Upper lobe of right lung (tissue), 1 donor: ENCODE measurements around the gene BACH2. TPM values are rescaled to one million over a fixed set of nuclear protein-coding genes. Genes with fewer than 3 reads are reported as not detected.

Source experiments
- ATAC-seq: fragments of 200-7000 bp; cut with Tn5 transposase; one replicate; pipeline ENCODE4 v1.9.1; 2020; ENCODE audit warnings: mild to moderate bottlenecking, moderate library complexity
- DNase-seq: peaks from one replicate; pipeline ENCODE4 v3.0.0-alpha.2; 2020
- H3K27ac ChIP-seq: fragments of 200-600 bp; one replicate; pipeline ENCODE4 v1.8.0; 2022
- H3K27me3 ChIP-seq: fragments of 200-600 bp; one replicate; pipeline ENCODE4 v1.8.0; 2022; ENCODE audit warnings: mild to moderate bottlenecking
- H3K36me3 ChIP-seq: fragments of 200-600 bp; one replicate; pipeline ENCODE4 v1.8.0; 2022
- H3K4me1 ChIP-seq: fragments of 200-600 bp; one replicate; pipeline ENCODE4 v1.8.0; 2022
- H3K4me3 ChIP-seq: fragments of 200-600 bp; one replicate; pipeline ENCODE4 v1.8.0; 2022; ENCODE audit warnings: mild to moderate bottlenecking
- H3K9me3 ChIP-seq: fragments of 200-600 bp; one replicate; pipeline ENCODE4 v1.8.0; 2022
- CTCF ChIP-seq: fragments of 200-600 bp; IDR thresholded peaks from one replicate; pipeline ENCODE4 v1.8.0; 2022; ENCODE audit warnings: antibody characterized with exemption
- intact Hi-C: fragments of 100-400 bp; cut with DNase I; formaldehyde crosslinking; loops from one replicate; pipeline ENCODE4 v1.11.0; 2022
- total RNA-seq: library from RNA; stranded (reverse); fragmentation: NEBNext Ultra II Directional; extraction: Animal tissue kit (Norgen Biotek cat#: 25700); gene quantifications from one replicate; pipeline ENCODE4 v1.2.1, GENCODE V29; 2021
- donor health status: DM: no; HTN: yes; CAD: no; lungs with severe emphysema.

The BACH2 gene
- total RNA-seq, 1 donor from 2014 or later: 4.9 TPM

- Histone ChIP-seq H3K27ac (no peak overlapping the region), H3K4me3 (no peak overlapping the region), H3K9me3 (no peaks in the 10 kb centered on the region), H3K27me3 (no peaks in the 10 kb centered on the region), H3K36me3 (no peaks in the 10 kb centered on the region), H3K4me1 (no peaks in the 10 kb centered on the region)
- ATAC-seq: no peak
- no peak for TF ChIP-seq CTCF
- no peak for DNase-seq
- intact Hi-C loops: no loop called here
Measured at GRCh38 chr6:90015883-90016282, 280.8 kb downstream of the BACH2 start.

- Histone ChIP-seq H3K27me3 (no peaks in the 10 kb centered on the region), H3K4me3 (no peak overlapping the region), H3K36me3 (no peaks in the 10 kb centered on the region), H3K9me3 (no peaks in the 10 kb centered on the region), H3K27ac (no peak overlapping the region), H3K4me1 (no peaks in the 10 kb centered on the region)
- intact Hi-C loops: no loop called here
- TF ChIP-seq CTCF: no peak
- ATAC-seq (no peak), DNase-seq (no peak)
Measured at GRCh38 chr6:90008908-90009501, 287.6 kb downstream of the BACH2 start.

GRCh38 chr6:90008189-90008907 is 288.3 kb downstream of the BACH2 start:
- H3K4me3 ChIP-seq: no peak overlapping the region
- ATAC-seq (no peak), DNase-seq (no peak)
- intact Hi-C loops: no loop called here
- H3K4me1 ChIP-seq: no peaks in the 10 kb centered on the region
- H3K9me3 ChIP-seq: no peaks in the 10 kb centered on the region
- TF ChIP-seq CTCF: no peak
- no peak overlapping the region for H3K27ac ChIP-seq
- H3K27me3 ChIP-seq: no peaks in the 10 kb centered on the region
- H3K36me3 ChIP-seq: no peaks in the 10 kb centered on the region

GRCh38 chr6:90005048-90005827 is 291.4 kb downstream of the BACH2 start:
- no peaks in the 10 kb centered on the region for H3K36me3 ChIP-seq
- no peaks in the 10 kb centered on the region for H3K27me3 ChIP-seq
- H3K27ac ChIP-seq: no peak overlapping the region
- no peak for DNase-seq
- ATAC-seq: no peak
- intact Hi-C loops: no loop called here
- no peaks in the 10 kb centered on the region for H3K9me3 ChIP-seq
- no peak overlapping the region for H3K4me3 ChIP-seq
- TF ChIP-seq CTCF: no peak
- no peaks in the 10 kb centered on the region for H3K4me1 ChIP-seq

GRCh38 chr6:90004511-90004910 is 292.1 kb downstream of the BACH2 start:
- H3K36me3 ChIP-seq: no peaks in the 10 kb centered on the region
- no peaks in the 10 kb centered on the region for H3K9me3 ChIP-seq
- no peak for TF ChIP-seq CTCF
- H3K4me3 ChIP-seq: no peak overlapping the region
- no peak for DNase-seq
- no peak overlapping the region for H3K27ac ChIP-seq
- intact Hi-C loops: no loop called here
- no peak for ATAC-seq
- no peaks in the 10 kb centered on the region for H3K27me3 ChIP-seq
- H3K4me1 ChIP-seq: no peaks in the 10 kb centered on the region
